GM12865 (cell line): ENCODE data around the gene JPT2.

Source experiments
- DNase-seq: peaks from one replicate; pipeline ENCODE4 v3.0.0; 2010; ENCODE audit warnings: low read depth
- H3K4me3 ChIP-seq: 2 replicates; pipeline ENCODE4 v1.5.1; 2011; ENCODE audit warnings: mild to moderate bottlenecking, low read depth, low read length, control low read depth
- CTCF ChIP-seq: IDR thresholded peaks from 2 replicates; pipeline ENCODE4 v1.5.1; 2011; ENCODE audit warnings: low read length, control low read depth, low read depth, inconsistent platforms; ENCODE audit not compliant: insufficient read depth; ENCODE audit errors: missing control alignments

The JPT2 gene

GRCh38 chr16:1724491-1724890 is 46.4 kb downstream of the JPT2 start:
- TF ChIP-seq CTCF = no peak
- DNase-seq = no peak
- no peak overlapping the region for H3K4me3 ChIP-seq

GRCh38 chr16:1726661-1727502 is 48.8 kb downstream of the JPT2 start:
- no peak overlapping the region for H3K4me3 ChIP-seq
- DNase-seq = no peak
- no peak for TF ChIP-seq CTCF

DNA sequence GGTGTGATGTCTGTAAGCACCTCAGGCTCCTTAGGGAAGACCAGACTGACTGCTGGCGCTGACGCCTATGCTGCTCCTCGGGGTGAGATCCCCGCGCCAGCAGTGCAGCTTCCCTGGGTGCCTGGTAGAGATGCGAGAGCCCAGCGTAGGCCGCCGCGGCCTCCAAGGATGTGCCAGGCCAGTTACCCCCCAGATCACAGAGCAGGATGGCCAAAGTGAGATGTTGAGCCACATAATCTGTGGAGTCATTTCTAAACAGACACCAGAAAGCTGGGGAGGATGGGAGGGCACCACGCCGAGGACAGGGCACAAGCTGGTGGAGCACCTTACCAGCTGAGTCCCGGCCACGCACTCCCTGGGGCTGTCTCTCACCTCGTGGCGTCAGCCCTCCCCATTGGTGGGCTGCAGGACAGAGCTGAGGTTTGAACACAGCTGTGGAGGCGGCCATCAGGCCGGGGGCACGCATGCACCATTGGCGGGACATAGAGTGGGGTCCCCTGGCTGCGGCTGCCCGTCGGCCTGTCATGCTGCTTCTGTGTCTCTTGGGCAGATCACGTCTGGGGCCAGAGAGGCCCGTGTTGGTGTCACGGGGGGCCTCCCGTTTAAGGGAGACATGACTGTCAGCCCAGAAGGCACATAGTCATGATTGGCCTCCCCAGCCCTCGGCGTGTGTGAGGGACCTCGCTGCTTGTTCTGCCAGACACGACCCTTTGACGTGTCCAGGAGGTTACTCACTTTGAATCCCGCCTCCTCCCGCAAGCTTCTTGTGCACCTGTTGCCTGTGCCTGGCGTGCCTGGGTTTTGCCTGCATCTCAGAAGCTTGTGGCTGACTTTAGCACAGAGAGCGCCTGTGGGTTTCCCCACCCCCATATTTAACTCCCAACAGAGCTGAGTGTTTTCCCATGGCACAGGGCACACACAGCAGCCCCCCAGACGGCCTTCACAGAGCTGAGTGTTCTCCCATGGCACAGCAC is 49.9 kb downstream of the JPT2 start:
- H3K4me3 ChIP-seq = no peak overlapping the region
- DNase-seq = no peak
- no peak for TF ChIP-seq CTCF

DNA sequence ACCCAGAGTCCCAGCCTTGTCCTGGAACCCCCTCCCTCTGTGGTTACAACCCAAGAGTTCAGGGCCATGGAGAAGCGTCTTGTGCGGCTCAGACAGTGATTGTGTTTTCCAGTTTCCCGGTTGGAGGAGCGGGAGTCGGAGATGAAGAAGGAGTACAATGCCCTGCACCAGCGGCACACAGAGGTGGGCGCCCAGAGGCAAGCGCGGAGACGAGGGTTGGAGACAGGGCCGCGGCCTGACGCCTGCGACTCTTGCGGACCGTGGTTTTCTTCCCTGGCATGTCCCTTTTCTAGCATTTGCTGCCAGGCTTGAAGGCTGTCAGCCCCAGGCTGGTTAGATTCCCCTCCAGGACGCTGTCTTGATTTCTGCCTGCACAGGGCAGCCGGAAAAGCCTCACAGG is 50.9 kb downstream of the JPT2 start:
- no peak for TF ChIP-seq CTCF
- H3K4me3 ChIP-seq = no peak overlapping the region
- DNase-seq = no peak

- no peak overlapping the region for H3K4me3 ChIP-seq
Measured at GRCh38 chr16:1729445-1729844, 51.4 kb downstream of the JPT2 start.

GRCh38 chr16:1731073-1731472 is 53.0 kb downstream of the JPT2 start:
- no peak overlapping the region for H3K4me3 ChIP-seq
- TF ChIP-seq CTCF = no peak
- no peak for DNase-seq

More at GRCh38 chr16:1729445-1729844, 51.4 kb downstream of the JPT2 start:
- DNase-seq = no peak
- TF ChIP-seq CTCF = no peak
